Skeletal muscle tissue (tissue), 4 donors: Measurements from ENCODE around the gene PTGIS. TPM values are rescaled to one million over a fixed set of nuclear protein-coding genes. Genes with fewer than 3 reads are reported as not detected.

Experiments
- H3K27ac ChIP-seq: one replicate; pipeline ENCODE4 v1.7.0; 2013; ENCODE audit warnings: mild to moderate bottlenecking, low read depth, low read length, inconsistent platforms
- H3K27me3 ChIP-seq, 3 donors: one replicate each; pipeline ENCODE4 v1.7.0; 2013; ENCODE audit warnings: low read length in 3 of 3; ENCODE audit not compliant: control insufficient read depth in 3 of 3, insufficient read depth in 3 of 3
- H3K36me3 ChIP-seq, 3 donors: one replicate each; pipeline ENCODE4 v1.7.0; 2013; ENCODE audit warnings: low read length in 3 of 3; ENCODE audit not compliant: control insufficient read depth in 3 of 3, insufficient read depth in 3 of 3
- H3K4me1 ChIP-seq, 3 donors: one replicate each; pipeline ENCODE4 v1.7.0; 2013; ENCODE audit warnings: low read length in 3 of 3, mild to moderate bottlenecking in 3 of 3; ENCODE audit not compliant: control insufficient read depth in 3 of 3, insufficient read depth in 3 of 3
- H3K4me3 ChIP-seq, 3 donors: one replicate each; pipeline ENCODE4 v1.7.0; 2013; ENCODE audit warnings: low read length in 3 of 3
- H3K9ac ChIP-seq, 3 donors: one replicate each; pipeline ENCODE4 v1.7.0; 2013; ENCODE audit warnings: low read length in 3 of 3, mild to moderate bottlenecking in 3 of 3, moderate library complexity in 2 of 3, low read depth in 1 of 3
- H3K9me3 ChIP-seq, 3 donors: one replicate each; pipeline ENCODE4 v1.7.0; 2013; ENCODE audit warnings: low read length in 3 of 3; ENCODE audit not compliant: control insufficient read depth in 3 of 3
- total RNA-seq: library from RNA; depleted of rRNA; stranded (reverse); fragments of >200 nt; gene quantifications from one replicate; pipeline ENCODE4 v1.2.3, GENCODE V29; 2014
- donor health status: Osteomylitis.

The PTGIS gene
- total RNA-seq, 1 donor from 2014 or later = 25.6 TPM

- no peak overlapping the region for H3K27ac ChIP-seq
- no peak overlapping the region for H3K4me3 ChIP-seq
- no peak overlapping the region for H3K9ac ChIP-seq
- no peaks in the 10 kb centered on the region for H3K36me3 ChIP-seq
- peaks cover 13 to 20% (median 17%) of the 10 kb centered on the region in 3 donors for H3K4me1 ChIP-seq
- no peaks in the 10 kb centered on the region for H3K27me3 ChIP-seq
- peaks cover 0 to 4% (median 2%) of the 10 kb centered on the region in 3 donors for H3K9me3 ChIP-seq
These were observed 12.2 kb upstream of the PTGIS start for GRCh38 chr20:49579874-49580812.

- Histone ChIP-seq H3K36me3 (no peaks in the 10 kb centered on the region), H3K4me3 (no peak overlapping the region), H3K27me3 (no peaks in the 10 kb centered on the region), H3K4me1 (peaks cover 6 to 14% (median 12%) of the 10 kb centered on the region in 3 donors), H3K9me3 (peaks cover 0 to 4% (median 2%) of the 10 kb centered on the region in 3 donors), H3K27ac (no peak overlapping the region), H3K9ac (no peak overlapping the region)
These were observed 11.3 kb upstream of the PTGIS start for GRCh38 chr20:49579195-49579594.

DNA sequence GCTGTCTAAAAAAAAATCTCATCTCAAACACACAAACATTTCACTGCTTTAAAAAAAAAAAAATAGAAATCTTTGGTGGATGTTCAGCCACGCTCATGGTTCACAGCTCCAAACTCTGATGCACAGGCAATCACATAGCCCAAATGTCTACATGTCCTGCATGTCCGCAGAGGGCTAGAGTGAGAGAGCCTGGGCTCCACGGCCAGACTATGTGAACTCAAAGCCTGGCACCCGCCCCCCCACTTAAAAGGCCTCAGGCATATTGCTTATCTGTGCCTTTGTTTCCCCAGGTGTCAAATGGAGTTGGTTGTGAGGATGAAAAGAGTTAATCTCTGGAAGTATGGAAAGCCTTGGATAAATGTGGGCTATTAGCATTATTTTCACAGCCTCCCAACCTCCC is 10.5 kb upstream of the PTGIS start:
- Histone ChIP-seq H3K4me1 (peaks cover 3 to 13% (median 6%) of the 10 kb centered on the region in 3 donors), H3K36me3 (no peaks in the 10 kb centered on the region), H3K27ac (no peak overlapping the region), H3K9ac (no peak overlapping the region), H3K27me3 (no peaks in the 10 kb centered on the region), H3K9me3 (peaks cover 0 to 4% (median 2%) of the 10 kb centered on the region in 3 donors), H3K4me3 (no peak overlapping the region)

DNA sequence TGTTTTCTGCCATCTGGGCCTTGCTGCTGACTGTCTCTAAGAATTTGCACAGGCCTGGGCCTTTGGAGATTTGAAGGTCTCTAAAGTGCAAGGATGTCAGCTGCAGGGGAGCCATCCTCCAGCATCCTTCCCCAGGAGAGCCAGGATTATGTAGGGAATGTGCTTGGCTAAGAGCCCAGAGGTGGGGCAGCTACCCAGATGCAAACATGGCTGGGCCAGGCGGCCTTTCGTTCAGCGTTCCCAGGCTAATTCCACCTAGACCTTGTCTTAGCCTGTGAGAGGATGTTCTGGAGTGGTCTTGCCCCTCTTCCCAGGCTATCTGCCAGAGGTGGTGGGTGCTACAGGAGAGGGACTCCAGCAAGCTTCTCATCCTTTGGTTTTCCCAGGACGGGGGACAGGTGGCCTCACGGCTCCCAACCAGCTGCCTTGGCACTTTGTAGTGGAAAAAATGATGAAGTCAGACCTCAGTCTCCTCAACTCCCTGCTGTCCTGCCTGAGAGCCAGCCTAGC is 7.7 kb upstream of the PTGIS start:
- Histone ChIP-seq H3K36me3 (no peaks in the 10 kb centered on the region), H3K9ac (no peak overlapping the region), H3K27ac (peak overlapping the region; percentile 55), H3K27me3 (peaks cover 0 to 3% (median 0%) of the 10 kb centered on the region in 3 donors), H3K4me3 (no peak overlapping the region), H3K4me1 (peaks cover 4 to 13% (median 6%) of the 10 kb centered on the region in 3 donors), H3K9me3 (no peaks in the 10 kb centered on the region)

GRCh38 chr20:49573900-49574416 is 6.0 kb upstream of the PTGIS start:
- Histone ChIP-seq H3K4me3 (no peak overlapping the region), H3K27ac (no peak overlapping the region), H3K9ac (no peak overlapping the region), H3K4me1 (peaks cover 6 to 11% (median 6%) of the 10 kb centered on the region in 3 donors), H3K27me3 (peaks cover 6 to 13% (median 6%) of the 10 kb centered on the region in 3 donors), H3K9me3 (no peaks in the 10 kb centered on the region), H3K36me3 (no peaks in the 10 kb centered on the region)

- Histone ChIP-seq H3K36me3 (no peaks in the 10 kb centered on the region), H3K9me3 (no peaks in the 10 kb centered on the region), H3K27me3 (peaks cover 12 to 16% (median 12%) of the 10 kb centered on the region in 3 donors), H3K9ac (no peak overlapping the region), H3K27ac (no peak overlapping the region), H3K4me3 (no peak overlapping the region), H3K4me1 (peaks cover 6 to 11% (median 6%) of the 10 kb centered on the region in 3 donors)
These were observed 4.9 kb upstream of the PTGIS start for GRCh38 chr20:49572857-49573256.

DNA sequence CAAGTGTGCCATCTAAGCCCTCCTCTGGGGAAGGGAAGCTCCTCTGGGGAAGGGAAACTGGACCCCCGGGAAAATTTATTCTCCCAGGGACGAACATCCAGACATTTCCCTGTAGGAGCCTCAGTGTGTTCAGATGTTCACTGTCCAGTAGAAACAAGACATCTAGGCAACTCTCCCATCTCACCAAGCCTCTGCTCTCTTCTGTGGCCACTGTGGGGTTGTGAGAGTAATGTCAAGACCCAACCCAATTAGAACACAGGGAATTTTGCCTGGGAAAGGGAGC is 3.6 kb upstream of the PTGIS start:
- H3K27me3 ChIP-seq = peaks cover 19 to 24% (median 20%) of the 10 kb centered on the region in 3 donors
- H3K4me3 ChIP-seq = no peak overlapping the region
- no peaks in the 10 kb centered on the region for H3K9me3 ChIP-seq
- no peak overlapping the region for H3K9ac ChIP-seq
- no peak overlapping the region for H3K27ac ChIP-seq
- H3K4me1 ChIP-seq = peaks cover 6 to 15% (median 10%) of the 10 kb centered on the region in 3 donors
- H3K36me3 ChIP-seq = no peaks in the 10 kb centered on the region

DNA sequence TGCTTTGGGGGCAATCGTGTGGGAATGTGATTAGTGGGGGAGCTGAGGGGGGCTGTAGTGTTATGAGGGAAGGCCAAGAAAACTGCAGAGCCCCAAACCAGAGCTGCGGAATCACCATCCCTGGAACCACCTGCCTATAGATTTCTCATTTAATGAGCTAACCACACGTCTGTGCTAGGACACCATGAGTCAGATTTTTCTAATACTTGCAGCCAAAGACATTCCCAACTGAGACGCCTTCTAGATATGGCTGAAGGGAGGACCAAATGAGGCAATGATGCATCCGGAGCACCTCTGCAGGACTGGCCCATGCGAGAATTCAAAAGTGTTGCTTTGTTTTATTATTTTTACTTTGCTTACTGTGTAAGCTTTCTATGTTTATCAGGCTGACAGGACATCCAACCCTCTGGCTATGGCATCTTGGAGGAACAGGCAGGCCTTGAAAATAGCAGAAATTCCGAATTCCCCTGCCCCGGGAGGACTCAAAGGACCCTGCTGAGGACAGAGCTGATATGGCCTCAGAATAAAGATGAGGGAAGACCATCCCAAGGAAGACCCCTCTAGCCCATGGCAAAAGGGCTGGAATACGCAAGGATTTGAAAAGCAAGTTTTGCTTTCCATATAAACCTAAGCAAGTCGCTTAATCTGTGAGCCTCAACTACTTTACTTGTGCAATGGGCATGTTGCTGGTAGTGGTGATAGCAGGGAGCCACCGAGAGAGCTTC is 3.1 kb upstream of the PTGIS start:
- Histone ChIP-seq H3K27me3 (peaks cover 19 to 24% (median 20%) of the 10 kb centered on the region in 3 donors), H3K9me3 (no peaks in the 10 kb centered on the region), H3K27ac (no peak overlapping the region), H3K9ac (no peak overlapping the region), H3K4me1 (peaks cover 5 to 15% (median 10%) of the 10 kb centered on the region in 3 donors), H3K36me3 (no peaks in the 10 kb centered on the region), H3K4me3 (no peak overlapping the region)

DNA sequence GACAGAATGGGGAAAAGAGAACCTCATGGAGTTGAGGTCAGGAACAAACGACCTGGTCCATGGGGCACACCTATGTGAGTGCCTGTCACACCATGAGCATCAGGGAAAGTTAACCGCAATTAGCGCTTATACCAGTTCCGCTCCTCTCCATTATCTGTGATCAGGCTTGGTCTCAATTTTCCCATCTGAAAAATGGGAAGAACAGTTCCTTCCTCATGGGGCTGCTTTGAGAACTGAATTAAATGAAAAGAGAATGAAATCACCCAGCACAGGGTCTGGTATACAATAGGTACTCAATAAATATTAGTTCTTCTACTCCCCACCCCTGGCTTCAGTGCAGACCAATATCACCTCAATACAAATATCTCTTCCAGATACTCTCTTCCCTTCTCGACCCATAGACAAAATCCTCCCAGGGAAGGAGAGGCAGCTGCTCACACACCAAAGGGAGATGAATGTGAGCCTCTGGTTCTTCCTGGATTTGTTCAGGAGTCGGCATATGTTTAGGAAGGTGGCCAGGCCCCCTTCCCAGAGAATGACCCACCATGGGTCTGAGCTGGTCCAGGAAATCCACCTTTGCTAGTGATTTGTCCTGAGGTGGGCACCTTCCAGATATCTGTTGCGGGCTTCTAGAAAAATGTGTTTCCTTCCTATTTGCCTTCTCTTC is 2.4 kb upstream of the PTGIS start:
- no peaks in the 10 kb centered on the region for H3K36me3 ChIP-seq
- H3K9ac ChIP-seq = no peak overlapping the region
- H3K27ac ChIP-seq = no peak overlapping the region
- H3K9me3 ChIP-seq = no peaks in the 10 kb centered on the region
- peaks cover 0 to 11% (median 10%) of the 10 kb centered on the region in 3 donors for H3K4me1 ChIP-seq
- H3K4me3 ChIP-seq = no peak overlapping the region
- H3K27me3 ChIP-seq = peaks cover 19 to 24% (median 20%) of the 10 kb centered on the region in 3 donors
